Heart left ventricle (tissue), 13 donors: Measurements from ENCODE around the gene MAP4K4.

Source experiments
- POLR2A ChIP-seq, 2 donors: fragments of 450-650 bp; IDR thresholded peaks; one replicate each; pipeline ENCODE4 v1.6.1; 2017; ENCODE audit warnings: antibody characterized with exemption in 2 of 2, mild to moderate bottlenecking in 2 of 2, moderate library complexity in 2 of 2
- TF ChIP-seq, protein P1 (sequence below), 12 donors: fragments of 200-600 bp; sonication (generic) in 4 of 12; IDR thresholded peaks; one replicate each; pipeline versions ENCODE4 v1.5.0 to v1.8.0; 2018 to 2022; ENCODE audit warnings: antibody characterized with exemption in 12 of 12, mild to moderate bottlenecking in 5 of 12
- donor health status: ischemic (EF 13 %, LVEDD 7.1; RV severe dilation, severe dysfunction).
- donor health status: DM: no; HTN: yes; CAD: no.
- donor health status: DM: no; HTN: no; CAD: no.
- donor health status: ischemic (EF 25% LVEDD 6.9; RV normal size, moderate dysfunction).
- donor health status: ischemic (EF 25% LVEDD 5.7; RV mildly dilated, moderate dysfunction).
- donor health status: ischemic (EF 35%, LVEDD 5.7; RV mildly dilated, moderate dysfunction).
- donor health status: nonischemic (EF 11% LVEDD 7.7; RV severe dilation, severe dysfunction).
- donor health status: DM: yes; HTN: yes; CAD: no.
- donor health status: PGD.
- donor health status: ischemic (EF 29% LVEDD 5.4; RV normal size, mild dysfunction).
- donor health status: nonischemic (EF 23%, LVEDD 6.1; RV moderate dilation, normal function).

DNA sequence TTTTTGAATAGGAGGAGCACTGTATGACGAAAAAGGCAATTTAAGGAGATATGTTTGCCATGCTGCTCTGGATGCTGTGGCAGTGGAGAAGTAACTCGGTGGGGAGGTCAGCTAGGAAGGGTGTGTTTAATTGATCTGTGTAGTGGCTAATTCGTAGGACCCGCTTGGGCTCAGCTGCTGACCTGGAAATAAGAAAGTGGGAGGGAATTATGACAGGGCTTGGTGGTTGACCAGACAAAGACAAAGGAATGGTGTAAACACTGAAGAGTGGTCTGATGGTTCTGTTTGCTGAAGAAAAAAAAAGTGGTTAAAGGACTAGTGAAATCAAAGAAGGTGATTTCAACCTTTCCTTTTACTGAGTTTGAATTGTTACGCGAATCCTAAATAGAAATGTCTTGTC, 146.0 kb downstream of the MAP4K4 start:
- TF ChIP-seq, protein P1, sequence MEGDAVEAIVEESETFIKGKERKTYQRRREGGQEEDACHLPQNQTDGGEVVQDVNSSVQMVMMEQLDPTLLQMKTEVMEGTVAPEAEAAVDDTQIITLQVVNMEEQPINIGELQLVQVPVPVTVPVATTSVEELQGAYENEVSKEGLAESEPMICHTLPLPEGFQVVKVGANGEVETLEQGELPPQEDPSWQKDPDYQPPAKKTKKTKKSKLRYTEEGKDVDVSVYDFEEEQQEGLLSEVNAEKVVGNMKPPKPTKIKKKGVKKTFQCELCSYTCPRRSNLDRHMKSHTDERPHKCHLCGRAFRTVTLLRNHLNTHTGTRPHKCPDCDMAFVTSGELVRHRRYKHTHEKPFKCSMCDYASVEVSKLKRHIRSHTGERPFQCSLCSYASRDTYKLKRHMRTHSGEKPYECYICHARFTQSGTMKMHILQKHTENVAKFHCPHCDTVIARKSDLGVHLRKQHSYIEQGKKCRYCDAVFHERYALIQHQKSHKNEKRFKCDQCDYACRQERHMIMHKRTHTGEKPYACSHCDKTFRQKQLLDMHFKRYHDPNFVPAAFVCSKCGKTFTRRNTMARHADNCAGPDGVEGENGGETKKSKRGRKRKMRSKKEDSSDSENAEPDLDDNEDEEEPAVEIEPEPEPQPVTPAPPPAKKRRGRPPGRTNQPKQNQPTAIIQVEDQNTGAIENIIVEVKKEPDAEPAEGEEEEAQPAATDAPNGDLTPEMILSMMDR (IDR thresholded peaks at IDR 0.05), result no peak
- no peak for TF ChIP-seq POLR2A (IDR thresholded peaks at IDR 0.05)
